GM19438 (cell line): ENCODE measurements around the gene ANKRD37.
"Not testable (repeated sequence)": the region's sequence is repeated elsewhere in the genome, so short reads cannot be mapped to it uniquely, and the experiment has no call there.

Source experiments
- ATAC-seq: cut with Tn5 transposase; IDR thresholded peaks from one replicate; pipeline ENCODE4 v1.9.1; 2021; ENCODE audit warnings: low read depth; ENCODE audit not compliant: unreplicated experiment

Gene ANKRD37

GRCh38 chr4:185396724-185397385, at the start of gene ANKRD37:
Gene ANKRD37, plus strand, starts transcription at chr4:185396841. Its CDS starts 83 bp downstream, at chr4:185396924.
- no peak for ATAC-seq

GRCh38 chr4:185346975-185347601, 49.6 kb upstream of the ANKRD37 start:
- ATAC-seq = no peak

- ATAC-seq = no peak
Measured at GRCh38 chr4:185351691-185352090, 45.0 kb upstream of the ANKRD37 start.

GRCh38 chr4:185352202-185352601, 44.4 kb upstream of the ANKRD37 start:
- ATAC-seq = no peak

- no peak for ATAC-seq
Measured at GRCh38 chr4:185352741-185353140, 43.9 kb upstream of the ANKRD37 start.

- ATAC-seq = no peak
Measured at GRCh38 chr4:185357211-185357610, 39.4 kb upstream of the ANKRD37 start.

GRCh38 chr4:185357733-185358440, 38.8 kb upstream of the ANKRD37 start:
- ATAC-seq = no peak

GRCh38 chr4:185358514-185358913, 38.1 kb upstream of the ANKRD37 start:
- ATAC-seq = no peak

- no peak for ATAC-seq
Measured at GRCh38 chr4:185358959-185359358, 37.7 kb upstream of the ANKRD37 start.

- no peak for ATAC-seq
Measured at GRCh38 chr4:185359767-185360446, 36.7 kb upstream of the ANKRD37 start.

- ATAC-seq = no peak
Measured at GRCh38 chr4:185361872-185362271, 34.8 kb upstream of the ANKRD37 start.

GRCh38 chr4:185362570-185362969, 34.1 kb upstream of the ANKRD37 start:
- not testable (repeated sequence) for ATAC-seq

GRCh38 chr4:185363251-185363650, 33.4 kb upstream of the ANKRD37 start:
- ATAC-seq = no peak

- ATAC-seq = no peak
Measured at GRCh38 chr4:185364886-185365285, 31.8 kb upstream of the ANKRD37 start.

GRCh38 chr4:185369731-185370130, 26.9 kb upstream of the ANKRD37 start:
- ATAC-seq = no peak

- ATAC-seq = no peak
Measured at GRCh38 chr4:185370268-185370949, 26.2 kb upstream of the ANKRD37 start.

- ATAC-seq = no peak
Measured at GRCh38 chr4:185371702-185372101, 24.9 kb upstream of the ANKRD37 start.

GRCh38 chr4:185374027-185374426, 22.6 kb upstream of the ANKRD37 start:
- no peak for ATAC-seq

GRCh38 chr4:185374573-185374972, 22.1 kb upstream of the ANKRD37 start:
- no peak for ATAC-seq

GRCh38 chr4:185378264-185378663, 18.4 kb upstream of the ANKRD37 start:
- ATAC-seq = no peak
